Activated T-helper 1 cell treated with anti-CD3 and anti-CD28 coated beads, Interleukin-12 subunit alpha, Interleukin-12 subunit beta, Interleukin-2, Interleukin-4 antibody, amounts not matched to agents 30 ng/mL and 10 ng/mL and 1 ng/mL, durations not matched to agents 14 hours and 24 hours and 36 hours (primary cell): ENCODE measurements around the gene SOWAHD. TPM values are rescaled to one million over a fixed set of nuclear protein-coding genes. Genes with fewer than 3 reads are reported as not detected.
"Not testable (repeated sequence)": the region's sequence is repeated elsewhere in the genome, so short reads cannot be mapped to it uniquely, and the experiment has no call there.

Experiments used
- DNase-seq: peaks from one replicate; pipeline ENCODE4 v3.0.0; 2021; ENCODE audit warnings: low spot score
- H3K27ac Mint-ChIP-seq: one replicate; pipeline ENCODE4 v1.8.0; 2021; ENCODE audit warnings: mild to moderate bottlenecking, mixed read lengths
- H3K27me3 Mint-ChIP-seq: one replicate; pipeline ENCODE4 v1.8.0; 2022; ENCODE audit warnings: mild to moderate bottlenecking, moderate library complexity, mixed read lengths; ENCODE audit not compliant: insufficient read depth
- H3K36me3 Mint-ChIP-seq: one replicate; pipeline ENCODE4 v1.8.0; 2021; ENCODE audit warnings: low read depth, mixed read lengths
- H3K4me1 Mint-ChIP-seq: one replicate; pipeline ENCODE4 v1.8.0; 2021; ENCODE audit warnings: low read depth, mixed read lengths
- H3K4me3 Mint-ChIP-seq: one replicate; pipeline ENCODE4 v1.8.0; 2021; ENCODE audit warnings: mild to moderate bottlenecking, moderate library complexity, mixed read lengths
- H3K9me3 Mint-ChIP-seq: one replicate; pipeline ENCODE4 v1.8.0; 2021; ENCODE audit warnings: mixed read lengths
- intact Hi-C: fragments of 100-400 bp; cut with micrococcal nuclease; formaldehyde crosslinking; loops from one replicate; pipeline ENCODE4 v1.15.1; 2024
- total RNA-seq: library from RNA; stranded (reverse); gene quantifications from 2 replicates; pipeline ENCODE4 v1.2.3, GENCODE V29; 2022

The SOWAHD gene
- total RNA-seq, 1 donor from 2014 or later = 0.21 TPM

GRCh38 chrX:119802546-119802945, 44.2 kb downstream of the SOWAHD start:
- no peak for DNase-seq
- Mint-ChIP-seq H3K27ac (no peak overlapping the region), H3K36me3 (no peaks in the 10 kb centered on the region), H3K27me3 (no peaks in the 10 kb centered on the region), H3K4me3 (no peak overlapping the region), H3K4me1 (peaks cover 4% of the 10 kb centered on the region), H3K9me3 (peaks cover 3% of the 10 kb centered on the region)
- intact Hi-C loops = no loop called here

- H3K27me3 Mint-ChIP-seq, H3K4me3 Mint-ChIP-seq, H3K4me1 Mint-ChIP-seq, DNase-seq, H3K36me3 Mint-ChIP-seq, intact Hi-C loops, H3K9me3 Mint-ChIP-seq, H3K27ac Mint-ChIP-seq: not testable (repeated sequence)
These were observed 50.1 kb downstream of the SOWAHD start for GRCh38 chrX:119808461-119808860.

DNA sequence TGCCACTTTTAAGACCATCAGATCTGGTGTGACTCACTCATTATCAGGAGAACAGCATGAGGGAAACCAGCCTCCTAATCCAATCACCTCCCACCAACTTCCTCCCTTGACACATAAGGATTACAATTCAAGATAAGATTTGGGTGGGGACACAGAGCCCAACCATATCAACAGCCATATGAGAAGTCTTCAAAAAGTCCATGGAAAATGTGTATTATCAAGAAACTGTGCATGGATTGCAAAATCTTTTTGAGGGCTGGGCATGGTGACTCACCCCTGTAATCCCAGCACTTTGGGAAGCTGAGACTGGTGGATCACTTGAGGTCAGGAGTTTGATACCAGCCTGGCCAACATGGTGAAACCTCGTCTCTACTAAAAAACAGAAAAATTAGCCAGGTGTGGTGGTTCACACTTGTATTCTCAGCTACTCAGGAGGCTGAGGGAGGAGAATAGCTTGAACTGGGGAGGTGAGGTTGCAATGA, 50.8 kb downstream of the SOWAHD start:
- DNase-seq = no peak
- intact Hi-C loops = no loop called here
- H3K27me3 Mint-ChIP-seq = peaks cover 2% of the 10 kb centered on the region
- H3K9me3 Mint-ChIP-seq = peaks cover 3% of the 10 kb centered on the region
- H3K4me3 Mint-ChIP-seq = no peak overlapping the region
- H3K27ac Mint-ChIP-seq = no peak overlapping the region
- no peaks in the 10 kb centered on the region for H3K4me1 Mint-ChIP-seq
- no peaks in the 10 kb centered on the region for H3K36me3 Mint-ChIP-seq

Other genes starting within 250 kb of the SOWAHD start
- 25.0 and 25.9 TPM in 2 replicates for gene STEEP1, start 193.2 kb upstream of the SOWAHD start, total RNA-seq
- gene UBE2A, start 184.0 kb upstream of the SOWAHD start, total RNA-seq = 60.1 and 61.3 TPM in 2 replicates
- gene NKRF, start 152.2 kb upstream of the SOWAHD start, total RNA-seq = 26.8 and 29.0 TPM in 2 replicates
- 159 and 172 TPM in 2 replicates for gene SEPTIN6, start 65.4 kb upstream of the SOWAHD start, total RNA-seq
- 1,853 and 1,912 TPM in 2 replicates for gene RPL39, start 33.0 kb downstream of the SOWAHD start, total RNA-seq
- gene UPF3B, start 94.4 kb downstream of the SOWAHD start, total RNA-seq = 11.0 and 13.0 TPM in 2 replicates
- gene RNF113A, start 113.1 kb downstream of the SOWAHD start, total RNA-seq = 28.8 and 29.7 TPM in 2 replicates
- gene NDUFA1, start 113.2 kb downstream of the SOWAHD start, total RNA-seq = 71.2 and 72.8 TPM in 2 replicates
- gene AKAP14, start 137.3 kb downstream of the SOWAHD start, total RNA-seq = not detected in 2 replicates
- 9.4 and 10.1 TPM in 2 replicates for gene NKAP, start 185.2 kb downstream of the SOWAHD start, total RNA-seq